HepG2 (cell line): Measurements from ENCODE around the gene DGKG. TPM values are rescaled to one million over a fixed set of nuclear protein-coding genes. Genes with fewer than 3 reads are reported as not detected.
A peak's percentile ranks its signal among the peaks of the same experiment; 100 is the strongest.

Experiments
- ATAC-seq: fragments of 200-7000 bp; cut with Tn5 transposase; 3 replicates; pipeline ENCODE4 v1.9.1; 2020; ENCODE audit warnings: mild to moderate bottlenecking, moderate library complexity
- BruUV-seq: library from RNA; stranded (reverse); fragments of 400-500 nt; replicated peaks from 2 replicates; lab custom pipeline; 2021; lab: Mats Ljungman, UMichigan
- CTCF ChIA-PET: fragments of 300-600 bp; formaldehyde crosslinking; extraction: SDS; loops from one replicate; lab custom pipeline; 2021; ENCODE audit warnings: low total read pairs, inconsistent platforms, low intra/inter-chr PET ratio; lab: Yijun Ruan, JAX
- POLR2A ChIA-PET: fragments of 350-600 bp; sonication (Branson Sonifier 250); formaldehyde crosslinking; loops from one replicate; lab custom pipeline; 2020; ENCODE audit warnings: antibody characterized with exemption, inconsistent platforms; lab: Yijun Ruan, JAX
- DNase-seq: peaks from one replicate; pipeline ENCODE4 v3.0.0-alpha.2; 2015; ENCODE audit warnings: low spot score
- FAIRE-seq: peaks from 3 replicates; lab custom pipeline; 2011; peaks lifted over from hg19 to GRCh38; lab: Jason Lieb, UNC
- H2AFZ ChIP-seq: one replicate; pipeline ENCODE4 v1.6.1; 2011; ENCODE audit warnings: low read length, inconsistent platforms
- H3K27ac ChIP-seq: fragments of 300-600 bp; 3 replicates; pipeline ENCODE4 v1.8.0; 2011; ENCODE audit warnings: mixed run types, mild to moderate bottlenecking, mixed read lengths, low read length, inconsistent platforms; ENCODE audit not compliant: insufficient read depth; ENCODE audit errors: extremely low read length
- H3K27me3 ChIP-seq, 2 experiments: fragments of 200-600 bp in 1 of 2; 2 replicates in 1 of 2; 3 replicates in 1 of 2; pipeline versions ENCODE4 v1.6.0 to v1.8.0; 2011; ENCODE audit warnings: low read length in 2 of 2, mild to moderate bottlenecking in 2 of 2, moderate library complexity in 2 of 2, inconsistent platforms in 1 of 2; ENCODE audit not compliant: insufficient read depth in 2 of 2, control insufficient read depth in 1 of 2
- H3K36me3 ChIP-seq, 2 experiments: fragments of 200-600 bp in 1 of 2; replicated peaks in 1 of 2; 2 replicates in 1 of 2; 3 replicates in 1 of 2; pipeline versions ENCODE4 v1.5.1 to v1.8.0; 2011; ENCODE audit warnings: low read length in 2 of 2, inconsistent platforms in 1 of 2; ENCODE audit not compliant: insufficient read depth in 2 of 2, control insufficient read depth in 1 of 2
- H3K4me1 ChIP-seq: 2 replicates; pipeline ENCODE4 v1.5.1; 2012; ENCODE audit warnings: low read length, inconsistent platforms; ENCODE audit not compliant: insufficient read depth
- H3K4me2 ChIP-seq: 2 replicates; pipeline ENCODE4 v1.6.0; 2011; ENCODE audit warnings: low read depth, low read length, inconsistent platforms
- H3K4me3 ChIP-seq, 3 experiments: fragments of 200-600 bp in 1 of 3; sonication (generic), shearing (Covaris generic) in 1 of 3; replicated peaks in 1 of 3; 2 replicates each; pipeline ENCODE4 v1.5.1; 2011 to 2016; ENCODE audit warnings: low read length in 3 of 3, inconsistent platforms in 2 of 3, low read depth in 2 of 3, mild to moderate bottlenecking in 2 of 3, control low read depth in 1 of 3, mixed read lengths in 1 of 3; ENCODE audit not compliant: insufficient read depth in 1 of 3
- H3K79me2 ChIP-seq: one replicate; pipeline ENCODE4 v1.6.1; 2011; ENCODE audit warnings: low read length, inconsistent platforms; ENCODE audit not compliant: insufficient read depth
- H3K9ac ChIP-seq: 2 replicates; pipeline ENCODE4 v1.6.0; 2011; ENCODE audit warnings: mild to moderate bottlenecking, low read depth, low read length, inconsistent platforms; ENCODE audit not compliant: insufficient read depth
- H3K9me3 ChIP-seq: 2 replicates; pipeline ENCODE4 v1.5.1; 2012; ENCODE audit warnings: mild to moderate bottlenecking, low read length
- H4K20me1 ChIP-seq: 2 replicates; pipeline ENCODE4 v1.6.0; 2011; ENCODE audit warnings: inconsistent platforms, mild to moderate bottlenecking, low read length, moderate library complexity; ENCODE audit not compliant: insufficient read depth
- ARNT2 ChIP-seq: sonication (generic); formaldehyde crosslinking; IDR thresholded peaks from 2 replicates; pipeline ENCODE4 v1.8.0; 2022; ENCODE audit warnings: mild to moderate bottlenecking, low read depth, missing genetic modification reagents, moderate library complexity
- HIVEP1 ChIP-seq: sonication (generic); formaldehyde crosslinking; IDR thresholded peaks from 2 replicates; pipeline ENCODE4 v1.4.0; 2020; ENCODE audit warnings: mild to moderate bottlenecking, missing genetic modification reagents
- MIER3 ChIP-seq: IDR thresholded peaks from 2 replicates; pipeline ENCODE4 v1.6.1; 2016; ENCODE audit warnings: missing compliant biosample characterization, borderline replicate concordance
- PHF8 ChIP-seq: sonication (generic); formaldehyde crosslinking; IDR thresholded peaks from 2 replicates; pipeline ENCODE4 v1.5.0; 2020; ENCODE audit warnings: missing genetic modification reagents
- SAFB2 ChIP-seq: sonication (generic); formaldehyde crosslinking; IDR thresholded peaks from 2 replicates; pipeline ENCODE4 v1.5.1; 2020; ENCODE audit warnings: missing genetic modification reagents, low read depth, mild to moderate bottlenecking, borderline replicate concordance
- TARDBP ChIP-seq: sonication (generic); formaldehyde crosslinking; IDR thresholded peaks from 2 replicates; pipeline ENCODE4 v1.8.0; 2022; ENCODE audit warnings: mild to moderate bottlenecking, missing genetic modification reagents
- YY1 ChIP-seq: IDR thresholded peaks from 2 replicates; pipeline ENCODE4 v1.6.1; 2011; ENCODE audit warnings: low read length, low read depth, moderate library complexity, mild to moderate bottlenecking; ENCODE audit not compliant: insufficient read depth, insufficient replicate concordance
- ZNF260 ChIP-seq: sonication (generic); formaldehyde crosslinking; IDR thresholded peaks from 2 replicates; pipeline ENCODE4 v1.4.0; 2020; ENCODE audit warnings: missing genetic modification reagents, low read depth, mild to moderate bottlenecking, borderline replicate concordance
- ZNF317 ChIP-seq: sonication (generic); formaldehyde crosslinking; IDR thresholded peaks from 2 replicates; pipeline ENCODE4 v1.5.0; 2020; ENCODE audit warnings: mild to moderate bottlenecking, missing genetic modification reagents
- ZNF567 ChIP-seq: sonication (generic); formaldehyde crosslinking; IDR thresholded peaks from 2 replicates; pipeline ENCODE4 v1.8.1; 2023; ENCODE audit warnings: mild to moderate bottlenecking, missing genetic modification reagents, borderline replicate concordance
- ZNF580 ChIP-seq: IDR thresholded peaks from 2 replicates; pipeline ENCODE4 v1.6.1; 2016; ENCODE audit warnings: low read depth, borderline replicate concordance
- ZNF724P ChIP-seq: sonication (generic); formaldehyde crosslinking; IDR thresholded peaks from 2 replicates; pipeline ENCODE4 v1.8.0; 2022; ENCODE audit warnings: missing genetic modification reagents, borderline replicate concordance
- WGBS: methylation state at CpG from one replicate; pipeline ENCODE4 v1.1.6; 2017; ENCODE audit warnings: low lambda C conversion rate; 5-methylcytosine and 5-hydroxymethylcytosine counted together
- in situ Hi-C: cut with HindIII; loops from 2 replicates; pipeline ENCODE4 v1.10.0; 2017; ENCODE audit warnings: low pct_unique_long_range_greater_than_20kb; ENCODE audit not compliant: extremely low pct_ligation_motif_present
- intact Hi-C: fragments of 100-400 bp; cut with micrococcal nuclease; formaldehyde crosslinking; loops from one replicate; pipeline ENCODE4 v1.10.0; 2022; ENCODE audit not compliant: unreplicated experiment
- polyA plus RNA-seq, 8 experiments: library from polyadenylated mRNA; depleted of rRNA in 3 of 8; stranded (reverse) in 7 of 8; unstranded in 1 of 8; fragments of >200 nt; fragmentation: Illumina TruSeq in 4 of 8; extraction: Trizol in 4 of 8; gene quantifications; 2 replicates each; pipeline versions ENCODE4 v1.2.1 to v1.2.3, GENCODE V29; 2011 to 2016; ENCODE audit warnings: low read depth in 4 of 8, missing spikeins in 1 of 8, mixed read lengths in 1 of 8; ENCODE audit not compliant: insufficient read depth in 1 of 8
- total RNA-seq, 5 experiments: library from RNA; depleted of rRNA; stranded (reverse); fragments of >200 nt; fragmentation: Illumina TruSeq; extraction: Trizol; gene quantifications; 2 replicates each; pipeline ENCODE4 v1.2.3, GENCODE V29; 2016; ENCODE audit warnings: low read depth in 1 of 5

DGKG gene
- total and polyA plus RNA-seq, 2 of the 13 experiments (the other 11 are each of a cell fraction or from before 2014, with no cell fraction given), result 3.8 to 6.2 TPM

GRCh38 chr3:186259612-186260383 lies 102.2 kb downstream of the DGKG start (continued):
- peak; percentile 24; the same call in 1 of the 2 replicates for TF ChIP-seq ZNF580
- TF ChIP-seq ZNF317 (CRISPR knock-in tag), result 0 out of 2 replicates have a peak, but pooled peaks have one; percentile 28
- TF ChIP-seq ZNF724P, result no peak
- peak; percentile 78 for TF ChIP-seq YY1
- 0 out of 2 replicates have a peak, but pooled peaks have one; percentile 39 for TF ChIP-seq ZNF567
- TF ChIP-seq ARNT2 (CRISPR knock-in tag), result peak; percentile 59; the same call in 1 of the 2 replicates

- Histone ChIP-seq H3K27ac (no peak overlapping the region), H3K36me3 (no peaks in the 10 kb centered on the region), H3K79me2 (no peaks in the 10 kb centered on the region), H3K4me3 (peak overlapping the region in 1 of 3 experiments; percentile 14; a peak in 1 of 6 replicates), H3K27me3 (peaks cover 0 to 1% of the 10 kb centered on the region in 2 experiments; a peak in 1 of 5 replicates), H3K4me1 (peaks cover 6% of the 10 kb centered on the region; the same call in 1 of the 2 replicates), H3K9ac (no peak overlapping the region), H4K20me1 (no peaks in the 10 kb centered on the region), H3K9me3 (no peaks in the 10 kb centered on the region), H3K4me2 (peak overlapping the region; percentile 45; the same call in 1 of the 2 replicates), H2AFZ (no peak overlapping the region)
- intact Hi-C loops, result loop anchor here (1.0 kb wide), 2 partner anchors 10 to 281 kb away; no protein-coding TSS in a partner anchor
- ChIA-PET CTCF (interaction anchor here (0.9 to 2.3 kb wide), 4 partner anchors 11 to 282 kb away, joined by 3 to 27 read pairs (median 4); no protein-coding TSS in a partner anchor), POLR2A (interaction anchor here (1.0 kb wide), 2 partner anchors 18 to 281 kb away, joined by 3 read pairs; no protein-coding TSS in a partner anchor)
- no peak for TF ChIP-seq TARDBP (CRISPR knock-in tag)
- no peak for TF ChIP-seq HIVEP1 (CRISPR knock-in tag)
- no peak for TF ChIP-seq MIER3
- TF ChIP-seq ZNF260, result no peak
- TF ChIP-seq SAFB2 (CRISPR knock-in tag), result no peak
- no peak for TF ChIP-seq PHF8 (CRISPR knock-in tag)
- no peak for FAIRE-seq
- in situ Hi-C loops, result loop anchor here (25.0 kb wide), 1 partner anchor 553 kb away; the partner anchor contains the start of gene RFC4
- no TSS peak for BruUV-seq
- DNase-seq, result no peak
- 49% methylated on average over 12 of the region's 12 CpGs for WGBS
- no peak for ATAC-seq
These were observed 103.1 kb downstream of the DGKG start for GRCh38 chr3:186258968-186259367.
